NCI-H1436 treated with DMSO at 0.1 percent for 48 hours (cell line): Measurements from ENCODE around the gene FOXP4.

Experiments
- DNase-seq: peaks from one replicate; lab custom pipeline; 2025; lab: John Stamatoyannopoulos, UW

The FOXP4 gene

GRCh38 chr6:41522780-41523548 is 23.2 kb upstream of the FOXP4 start:
- DNase-seq, result no peak

GRCh38 chr6:41523915-41524633 is 22.1 kb upstream of the FOXP4 start:
- peak; percentile 72 for DNase-seq

GRCh38 chr6:41524634-41525011 is 21.6 kb upstream of the FOXP4 start:
- DNase-seq, result no peak

- no peak for DNase-seq
These were observed 18.3 kb upstream of the FOXP4 start for GRCh38 chr6:41527721-41528408.

GRCh38 chr6:41528409-41528963 is 17.7 kb upstream of the FOXP4 start:
- DNase-seq, result no peak

- no peak for DNase-seq
These were observed 17.1 kb upstream of the FOXP4 start for GRCh38 chr6:41529049-41529448.

- DNase-seq, result no peak
These were observed 16.2 kb upstream of the FOXP4 start for GRCh38 chr6:41529970-41530369.

GRCh38 chr6:41530476-41530875 is 15.7 kb upstream of the FOXP4 start:
- DNase-seq, result no peak

- no peak for DNase-seq
These were observed 15.2 kb upstream of the FOXP4 start for GRCh38 chr6:41531016-41531415.

GRCh38 chr6:41531591-41532582 is 14.3 kb upstream of the FOXP4 start:
- DNase-seq, result no peak

- DNase-seq, result no peak
These were observed 10.4 kb upstream of the FOXP4 start for GRCh38 chr6:41535766-41536165.

- DNase-seq, result peak; percentile 41
These were observed 9.1 kb upstream of the FOXP4 start for GRCh38 chr6:41536795-41537758.

- DNase-seq, result no peak
These were observed 7.5 kb upstream of the FOXP4 start for GRCh38 chr6:41538556-41539182.

GRCh38 chr6:41539204-41539603 is 7.0 kb upstream of the FOXP4 start:
- DNase-seq, result no peak

GRCh38 chr6:41541364-41541763 is 4.8 kb upstream of the FOXP4 start:
- DNase-seq, result no peak

- no peak for DNase-seq
These were observed 3.1 kb upstream of the FOXP4 start for GRCh38 chr6:41543087-41543486.

- no peak for DNase-seq
These were observed 906 bp upstream of the FOXP4 start for GRCh38 chr6:41545247-41545702.

- no peak for DNase-seq
These were observed 289 bp downstream of the FOXP4 start for GRCh38 chr6:41546475-41546865.
